ENCODE data around the gene ADCY2. TPM values are rescaled to one million over a fixed set of nuclear protein-coding genes. Genes with fewer than 3 reads are reported as not detected.

ADCY2 gene
- total RNA-seq, 1 experiment from 2014 or later, result 0.21 TPM

DNA sequence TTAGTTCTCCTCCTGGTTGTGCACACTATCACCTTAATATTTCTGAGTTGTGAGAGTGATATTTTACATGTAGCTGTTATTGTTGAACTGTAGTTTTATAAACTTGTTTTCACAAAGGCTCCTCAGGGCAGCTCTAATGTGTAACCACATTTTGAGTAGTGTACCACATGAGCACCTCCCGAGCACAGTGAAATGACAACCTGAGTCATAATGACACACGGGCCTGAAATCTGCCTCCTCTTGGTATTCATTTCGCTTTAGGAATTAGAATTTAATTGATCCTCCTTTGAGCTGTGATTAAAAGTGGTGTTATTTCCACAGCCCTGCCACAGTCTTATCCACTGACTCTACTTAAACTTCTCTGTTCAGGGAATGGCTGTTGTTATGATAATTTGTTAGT is 480.9 kb downstream of the ADCY2 start:
- peaks cover 23% of the 10 kb centered on the region for H3K4me1 ChIP-seq (replicated peaks)
- no peaks in the 10 kb centered on the region for H3K27me3 ChIP-seq (replicated peaks)
- DNase-seq (ENCODE audit: low read depth in 1 of 2, low spot score in 2 of 2), result peak; percentile 41 to 62
- H3K36me3 ChIP-seq, result peaks cover 98% of the 10 kb centered on the region
- H3K4me3 ChIP-seq, result no peak overlapping the region
- peak overlapping the region; percentile 24 for H3K27ac ChIP-seq
- no peaks in the 10 kb centered on the region for H3K9me3 ChIP-seq (replicated peaks)

GRCh38 chr5:7877851-7878250 is 481.9 kb downstream of the ADCY2 start:
- Histone ChIP-seq H3K36me3 (peaks cover 98% of the 10 kb centered on the region), H3K27ac (no peak overlapping the region; the same call in 1 of the 2 replicates), H3K4me3 (no peak overlapping the region), H3K27me3 (replicated peaks) (no peaks in the 10 kb centered on the region), H3K4me1 (replicated peaks) (peaks cover 23% of the 10 kb centered on the region), H3K9me3 (replicated peaks) (no peaks in the 10 kb centered on the region)
- DNase-seq (ENCODE audit: low read depth in 1 of 2, low spot score in 2 of 2), result peak; percentile 29 to 62

- Histone ChIP-seq H3K27me3 (replicated peaks) (no peaks in the 10 kb centered on the region), H3K4me3 (no peak overlapping the region), H3K36me3 (peaks cover 96% of the 10 kb centered on the region), H3K4me1 (replicated peaks) (peaks cover 23% of the 10 kb centered on the region), H3K9me3 (replicated peaks) (no peaks in the 10 kb centered on the region), H3K27ac (no peak overlapping the region; the same call in 1 of the 2 replicates)
- no peak for DNase-seq (ENCODE audit: low read depth in 1 of 2, low spot score in 2 of 2)
Observed at GRCh38 chr5:7878381-7878873, 482.5 kb downstream of the ADCY2 start.

Data from SJSA1 (cell line).